ENCODE measurements around the gene SNX10. TPM values are rescaled to one million over a fixed set of nuclear protein-coding genes. Genes with fewer than 3 reads are reported as not detected.

The SNX10 gene
- total RNA-seq, 5 donors from 2014 or later (not counting 1 experiment from before 2014, with no cell fraction given) = 5.7 to 8.8 (median 7.8) TPM

GRCh38 chr7:26328498-26329390, 37.1 kb downstream of the SNX10 start:
- Mint-ChIP-seq H3K27ac (no peak overlapping the region), H3K27me3 (no peaks in the 10 kb centered on the region), H3K4me3 (no peak overlapping the region), H3K4me1 (peaks cover 5 to 36% (median 10%) of the 10 kb centered on the region in 3 donors), H3K9me3 (peaks cover 0 to 4% (median 0%) of the 10 kb centered on the region in 3 donors), H3K36me3 (peaks cover 29% of the 10 kb centered on the region)
- Histone ChIP-seq H3K27me3 (replicated peaks in 1 of 2; ENCODE audit: control insufficient read depth in 2 of 2, extremely low read depth in 1 of 2, insufficient read depth in 2 of 2, low read length in 1 of 2) (no peaks in the 10 kb centered on the region), H3K4me3 (ENCODE audit: control insufficient read depth in 1 of 2, extremely low read depth in 1 of 2, low read length in 1 of 2) (no peak overlapping the region), H3K27ac (ENCODE audit: low read length) (no peak overlapping the region), H3K36me3 (ENCODE audit: control insufficient read depth in 2 of 2, extremely low read depth in 1 of 2, insufficient read depth in 1 of 2, low read length in 1 of 2) (peaks cover 0 to 4% of the 10 kb centered on the region in 2 donors), H3K9me3 (no peaks in the 10 kb centered on the region), H3K4me1 (ENCODE audit: control insufficient read depth in 1 of 2, extremely low read depth in 1 of 2, insufficient read depth in 2 of 2, low read length in 2 of 2) (peaks cover 0 to 3% of the 10 kb centered on the region in 2 experiments)
- DNase-seq = no peak
- CTCF ChIA-PET = interaction anchor here in 1 of 2 donors (0.6 kb wide), 1 partner anchor 141 kb away, joined by 4 read pairs; no protein-coding TSS in a partner anchor
- POLR2A ChIA-PET = interaction anchor here in 1 of 2 donors (0.7 kb wide), 1 partner anchor 33 kb away, joined by 3 read pairs; no protein-coding TSS in a partner anchor
- 98% methylated on average over 6 of the region's 7 CpGs for WGBS (ENCODE audit: insufficient coverage)
- ATAC-seq (replicated peaks in 1 of 4) = no peak

GRCh38 chr7:26329520-26330255, 38.0 kb downstream of the SNX10 start:
- Mint-ChIP-seq H3K9me3 (peaks cover 0 to 4% (median 0%) of the 10 kb centered on the region in 3 donors), H3K4me1 (peaks cover 11 to 45% (median 20%) of the 10 kb centered on the region in 3 donors), H3K27me3 (no peaks in the 10 kb centered on the region), H3K4me3 (no peak overlapping the region), H3K36me3 (peaks cover 33% of the 10 kb centered on the region), H3K27ac (no peak overlapping the region)
- peaks cover 0 to 4% of the 10 kb centered on the region in 2 donors for H3K36me3 ChIP-seq (ENCODE audit: control insufficient read depth in 2 of 2, extremely low read depth in 1 of 2, insufficient read depth in 1 of 2, low read length in 1 of 2)
- H3K9me3 ChIP-seq = no peaks in the 10 kb centered on the region
- ATAC-seq (replicated peaks in 1 of 4) (no peak), DNase-seq (peak in 3 of 35 experiments; percentile 2 to 29 (median 5))
- no peak overlapping the region for H3K27ac ChIP-seq (ENCODE audit: low read length)
- CTCF ChIA-PET = interaction anchor here in 1 of 2 donors (0.6 kb wide), 1 partner anchor 140 kb away, joined by 4 read pairs; no protein-coding TSS in a partner anchor
- H3K27me3 ChIP-seq (replicated peaks in 1 of 2; ENCODE audit: control insufficient read depth in 2 of 2, extremely low read depth in 1 of 2, insufficient read depth in 2 of 2, low read length in 1 of 2) = no peaks in the 10 kb centered on the region
- no peak overlapping the region for H3K4me3 ChIP-seq (ENCODE audit: control insufficient read depth in 1 of 2, extremely low read depth in 1 of 2, low read length in 1 of 2)
- POLR2A ChIA-PET = no interaction called here
- WGBS (ENCODE audit: insufficient coverage) = 91% methylated on average over 11 of the region's 13 CpGs
- peaks cover 1 to 4% of the 10 kb centered on the region in 2 experiments for H3K4me1 ChIP-seq (ENCODE audit: control insufficient read depth in 1 of 2, extremely low read depth in 1 of 2, insufficient read depth in 2 of 2, low read length in 2 of 2)

- Histone ChIP-seq H3K27me3 (replicated peaks in 1 of 2; ENCODE audit: control insufficient read depth in 2 of 2, extremely low read depth in 1 of 2, insufficient read depth in 2 of 2, low read length in 1 of 2) (no peaks in the 10 kb centered on the region), H3K36me3 (ENCODE audit: control insufficient read depth in 2 of 2, extremely low read depth in 1 of 2, insufficient read depth in 1 of 2, low read length in 1 of 2) (peaks cover 0 to 8% of the 10 kb centered on the region in 2 donors), H3K27ac (ENCODE audit: low read length) (no peak overlapping the region), H3K9me3 (no peaks in the 10 kb centered on the region), H3K4me1 (ENCODE audit: control insufficient read depth in 1 of 2, extremely low read depth in 1 of 2, insufficient read depth in 2 of 2, low read length in 2 of 2) (peaks cover 4 to 11% of the 10 kb centered on the region in 2 experiments), H3K4me3 (ENCODE audit: control insufficient read depth in 1 of 2, extremely low read depth in 1 of 2, low read length in 1 of 2) (no peak overlapping the region)
- H3K9me3 Mint-ChIP-seq = peaks cover 0 to 4% (median 0%) of the 10 kb centered on the region in 3 donors
- H3K4me1 Mint-ChIP-seq = peaks cover 15 to 53% (median 29%) of the 10 kb centered on the region in 3 donors
- H3K4me3 Mint-ChIP-seq = no peak overlapping the region
- WGBS (ENCODE audit: insufficient coverage) = 86% methylated on average over 3 of the region's 4 CpGs
- no peaks in the 10 kb centered on the region for H3K27me3 Mint-ChIP-seq
- no peak for ATAC-seq (replicated peaks in 1 of 4)
- no peak overlapping the region for H3K27ac Mint-ChIP-seq
- POLR2A ChIA-PET = no interaction called here
- peaks cover 38% of the 10 kb centered on the region for H3K36me3 Mint-ChIP-seq
- DNase-seq = no peak
- CTCF ChIA-PET = no interaction called here
Measured at GRCh38 chr7:26331113-26331512, 39.5 kb downstream of the SNX10 start.

GRCh38 chr7:26331789-26332188, 40.1 kb downstream of the SNX10 start:
- Histone ChIP-seq H3K27ac (ENCODE audit: low read length) (no peak overlapping the region), H3K9me3 (no peaks in the 10 kb centered on the region), H3K36me3 (ENCODE audit: control insufficient read depth in 2 of 2, extremely low read depth in 1 of 2, insufficient read depth in 1 of 2, low read length in 1 of 2) (peaks cover 0 to 8% of the 10 kb centered on the region in 2 donors), H3K27me3 (replicated peaks in 1 of 2; ENCODE audit: control insufficient read depth in 2 of 2, extremely low read depth in 1 of 2, insufficient read depth in 2 of 2, low read length in 1 of 2) (no peaks in the 10 kb centered on the region), H3K4me3 (ENCODE audit: control insufficient read depth in 1 of 2, extremely low read depth in 1 of 2, low read length in 1 of 2) (no peak overlapping the region), H3K4me1 (ENCODE audit: control insufficient read depth in 1 of 2, extremely low read depth in 1 of 2, insufficient read depth in 2 of 2, low read length in 2 of 2) (peaks cover 4 to 11% of the 10 kb centered on the region in 2 experiments)
- no peak for DNase-seq
- CTCF ChIA-PET = no interaction called here
- POLR2A ChIA-PET = no interaction called here
- no peak overlapping the region for H3K4me3 Mint-ChIP-seq
- WGBS (ENCODE audit: insufficient coverage) = no CpG with 5 or more reads among the region's 4 CpGs
- peaks cover 38% of the 10 kb centered on the region for H3K36me3 Mint-ChIP-seq
- no peak for ATAC-seq (replicated peaks in 1 of 4)
- H3K27me3 Mint-ChIP-seq = no peaks in the 10 kb centered on the region
- H3K4me1 Mint-ChIP-seq = peaks cover 15 to 55% (median 29%) of the 10 kb centered on the region in 3 donors
- H3K9me3 Mint-ChIP-seq = peaks cover 0 to 4% (median 0%) of the 10 kb centered on the region in 3 donors
- no peak overlapping the region for H3K27ac Mint-ChIP-seq

GRCh38 chr7:26332698-26333097, 41.0 kb downstream of the SNX10 start:
- ATAC-seq (replicated peaks in 1 of 4) (no peak), DNase-seq (no peak)
- Histone ChIP-seq H3K9me3 (no peaks in the 10 kb centered on the region), H3K4me1 (ENCODE audit: control insufficient read depth in 1 of 2, extremely low read depth in 1 of 2, insufficient read depth in 2 of 2, low read length in 2 of 2) (peaks cover 4 to 11% of the 10 kb centered on the region in 2 experiments), H3K36me3 (ENCODE audit: control insufficient read depth in 2 of 2, extremely low read depth in 1 of 2, insufficient read depth in 1 of 2, low read length in 1 of 2) (peaks cover 0 to 8% of the 10 kb centered on the region in 2 donors), H3K4me3 (ENCODE audit: control insufficient read depth in 1 of 2, extremely low read depth in 1 of 2, low read length in 1 of 2) (no peak overlapping the region), H3K27me3 (replicated peaks in 1 of 2; ENCODE audit: control insufficient read depth in 2 of 2, extremely low read depth in 1 of 2, insufficient read depth in 2 of 2, low read length in 1 of 2) (no peaks in the 10 kb centered on the region), H3K27ac (ENCODE audit: low read length) (no peak overlapping the region)
- ChIA-PET CTCF (interaction anchor here in 1 of 2 donors (0.8 kb wide), 1 partner anchor 36 kb away, joined by 4 read pairs; no protein-coding TSS in a partner anchor), POLR2A (no interaction called here)
- Mint-ChIP-seq H3K36me3 (peaks cover 35% of the 10 kb centered on the region), H3K27me3 (no peaks in the 10 kb centered on the region), H3K4me1 (peaks cover 15 to 60% (median 29%) of the 10 kb centered on the region in 3 donors), H3K4me3 (no peak overlapping the region), H3K9me3 (peaks cover 0 to 4% (median 0%) of the 10 kb centered on the region in 3 donors), H3K27ac (no peak overlapping the region)
- no CpG with 5 or more reads among the region's 2 CpGs for WGBS (ENCODE audit: insufficient coverage)
